ENCODE measurements around the gene GMPPB. TPM values are rescaled to one million over a fixed set of nuclear protein-coding genes. Genes with fewer than 3 reads are reported as not detected.
A peak's percentile ranks its signal among the peaks of the same experiment; 100 is the strongest.

Gene GMPPB
- total and polyA plus RNA-seq, 11 donors, result 7.6 to 53.7 (median 13.7) TPM

- H3K9me3 ChIP-seq, result no peaks in the 10 kb centered on the region
- H3K27ac ChIP-seq, result no peak overlapping the region
- no peak overlapping the region for H3K4me3 ChIP-seq
- peaks cover 0 to 90% (median 60%) of the 10 kb centered on the region in 9 donors for H3K36me3 ChIP-seq
- TF ChIP-seq POLR2A (IDR thresholded peaks at IDR 0.05) (no peak), CTCF (IDR thresholded peaks at IDR 0.05) (no peak)
- DNase-seq (no peak), ATAC-seq (no peak)
- 91 to 96% (median 94%) methylated on average over 8 to 11 of the region's 11 CpGs for WGBS, 4 donors
- intact Hi-C loops (cut with DNase I), result loop anchor here in 5 of 10 donors (2.0 to 10.0 kb wide), 8 partner anchors 135 to 212 kb away; partner anchors contain the start of gene MST1R (in 2 of the 5)
- peaks cover 0 to 24% (median 4%) of the 10 kb centered on the region in 12 donors for H3K4me1 ChIP-seq
- no peaks in the 10 kb centered on the region for H3K27me3 ChIP-seq
Observed at GRCh38 chr3:49702672-49703071, 21.1 kb downstream of the GMPPB start.

DNA sequence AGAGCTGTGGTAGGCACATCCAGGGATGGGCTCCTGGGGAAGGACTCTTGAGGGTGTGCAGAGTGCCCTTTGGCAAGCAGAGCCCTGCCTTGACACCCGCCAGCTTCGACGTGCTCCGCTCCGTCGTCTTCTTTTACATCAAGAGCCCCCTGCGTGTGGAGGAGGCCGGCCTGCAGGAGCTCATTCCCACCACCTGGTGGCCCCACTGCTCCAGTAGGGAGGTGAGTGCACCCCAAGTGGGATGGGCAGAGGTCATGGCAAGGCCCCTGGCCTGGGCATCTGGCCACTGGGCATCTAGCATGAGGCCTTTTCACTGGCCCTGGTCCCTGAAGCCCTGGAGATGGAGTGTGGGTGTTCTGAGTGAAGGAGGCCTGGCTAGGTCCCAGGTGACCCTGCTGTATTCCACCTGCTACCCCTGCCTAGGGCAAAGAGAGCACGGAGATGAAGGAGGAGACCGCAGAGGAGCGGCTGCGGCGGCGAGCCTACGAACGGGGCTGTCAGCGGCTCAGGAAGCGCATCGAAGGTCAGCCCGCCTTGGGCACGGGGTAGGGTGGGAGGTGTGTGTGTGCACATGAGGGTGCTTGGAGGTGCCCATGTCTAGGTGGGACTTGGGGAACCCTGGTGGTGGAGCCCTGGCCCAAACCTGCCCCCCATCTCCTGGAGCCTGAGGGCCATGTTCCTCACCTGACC lies 22.2 kb downstream of the GMPPB start:
- Histone ChIP-seq H3K27ac (no peak overlapping the region), H3K4me3 (no peak overlapping the region), H3K36me3 (peaks cover 0 to 85% (median 53%) of the 10 kb centered on the region in 9 donors), H3K27me3 (no peaks in the 10 kb centered on the region), H3K9me3 (no peaks in the 10 kb centered on the region), H3K4me1 (peaks cover 0 to 24% (median 4%) of the 10 kb centered on the region in 12 donors)
- ATAC-seq, result no peak
- WGBS, 4 donors, result 82 to 96% (median 83%) methylated on average over 13 to 21 of the region's 21 CpGs
- peak in 8 of 12 donors; percentile 12 to 48 (median 31) for TF ChIP-seq CTCF (IDR thresholded peaks at IDR 0.05)
- no peak for TF ChIP-seq POLR2A (IDR thresholded peaks at IDR 0.05)
- intact Hi-C loops (cut with DNase I), result loop anchor here in 5 of 10 donors (2.0 to 10.0 kb wide), 8 partner anchors 136 to 213 kb away; partner anchors contain the start of gene MST1R (in 2 of the 5)
- no peak for DNase-seq

GRCh38 chr3:49700453-49701128 lies 23.2 kb downstream of the GMPPB start:
- intact Hi-C loops (cut with DNase I), result loop anchor here in 5 of 10 donors (5.0 to 10.0 kb wide), 7 partner anchors 137 to 214 kb away; partner anchors contain the start of gene MST1R (in 2 of the 5)
- H3K4me3 ChIP-seq, result no peak overlapping the region
- H3K36me3 ChIP-seq, result peaks cover 0 to 78% (median 49%) of the 10 kb centered on the region in 9 donors
- ATAC-seq (no peak), DNase-seq (no peak)
- TF ChIP-seq CTCF (IDR thresholded peaks at IDR 0.05) (no peak), POLR2A (IDR thresholded peaks at IDR 0.05) (no peak)
- no peaks in the 10 kb centered on the region for H3K9me3 ChIP-seq
- no peak overlapping the region for H3K27ac ChIP-seq
- no peaks in the 10 kb centered on the region for H3K27me3 ChIP-seq
- 63 to 84% (median 83%) methylated on average over 7 to 13 of the region's 13 CpGs for WGBS, 4 donors
- H3K4me1 ChIP-seq, result peaks cover 0 to 24% (median 5%) of the 10 kb centered on the region in 12 donors

- ATAC-seq (no peak), DNase-seq (no peak)
- Histone ChIP-seq H3K36me3 (peaks cover 0 to 72% (median 43%) of the 10 kb centered on the region in 9 donors), H3K27me3 (no peaks in the 10 kb centered on the region), H3K4me1 (peaks cover 0 to 30% (median 5%) of the 10 kb centered on the region in 12 donors), H3K27ac (peak overlapping the region in 2 of 12 donors; percentile 4 to 67), H3K4me3 (no peak overlapping the region), H3K9me3 (no peaks in the 10 kb centered on the region)
- TF ChIP-seq CTCF (IDR thresholded peaks at IDR 0.05), result no peak
- no peak for TF ChIP-seq POLR2A (IDR thresholded peaks at IDR 0.05)
- intact Hi-C loops (cut with DNase I), result loop anchor here in 5 of 10 donors (5.0 to 10.0 kb wide), 7 partner anchors 137 to 215 kb away; partner anchors contain the start of gene MST1R (in 2 of the 5)
- 71 to 77% (median 76%) methylated on average over 4 to 8 of the region's 8 CpGs for WGBS, 4 donors
Observed at GRCh38 chr3:49700014-49700413, 23.7 kb downstream of the GMPPB start.

All from heart left ventricle (tissue), 16 donors.